CD14-positive monocyte (primary cell): ENCODE measurements around the gene SMAD1. TPM values are rescaled to one million over a fixed set of nuclear protein-coding genes. Genes with fewer than 3 reads are reported as not detected.

Experiments used
- DNase-seq, 3 donors: peaks; one replicate each; pipeline ENCODE4 v3.0.0-alpha.2; 2011 to 2022
- H2AFZ ChIP-seq: 2 replicates; pipeline ENCODE4 v1.6.0; 2012; ENCODE audit warnings: mild to moderate bottlenecking, low read depth, low read length, inconsistent platforms; ENCODE audit not compliant: insufficient read depth, poor library complexity, severe bottlenecking
- H3K27ac ChIP-seq, 2 donors: 1 replicate in 1 of 2; 2 replicates in 1 of 2; pipeline ENCODE4 v1.5.1; 2012 to 2013; ENCODE audit warnings: low read length in 2 of 2, control low read depth in 1 of 2, inconsistent platforms in 1 of 2, low read depth in 1 of 2, mild to moderate bottlenecking in 1 of 2
- H3K27me3 ChIP-seq, 2 donors: one replicate each; pipeline versions ENCODE4 v1.6.0 to v1.6.1; 2011 to 2013; ENCODE audit warnings: low read length in 2 of 2; ENCODE audit not compliant: control insufficient read depth in 2 of 2, insufficient read depth in 2 of 2
- H3K36me3 ChIP-seq, 2 donors: replicated peaks in 1 of 2; 1 replicate in 1 of 2; 2 replicates in 1 of 2; pipeline versions ENCODE4 v1.5.1 to v1.6.1; 2012 to 2013; ENCODE audit warnings: low read length in 2 of 2, control low read depth in 1 of 2, inconsistent platforms in 1 of 2, mild to moderate bottlenecking in 1 of 2; ENCODE audit not compliant: insufficient read depth in 2 of 2, control insufficient read depth in 1 of 2
- H3K4me1 ChIP-seq, 2 donors: 1 replicate in 1 of 2; 2 replicates in 1 of 2; pipeline versions ENCODE4 v1.5.1 to v1.6.1; 2012 to 2013; ENCODE audit warnings: low read length in 2 of 2, control low read depth in 1 of 2, inconsistent platforms in 1 of 2, mild to moderate bottlenecking in 1 of 2, moderate library complexity in 1 of 2; ENCODE audit not compliant: insufficient read depth in 2 of 2, control insufficient read depth in 1 of 2
- H3K4me2 ChIP-seq: replicated peaks from 2 replicates; pipeline ENCODE3; 2012; ENCODE audit warnings: low read length, moderate library complexity, mild to moderate bottlenecking; ENCODE audit not compliant: poor library complexity, severe bottlenecking; ENCODE audit errors: extremely low read depth
- H3K4me3 ChIP-seq, 3 experiments: fragments of 200-600 bp in 1 of 3; sonication (generic) in 1 of 3; replicated peaks in 1 of 3; 1 replicate in 2 of 3; 2 replicates in 1 of 3; pipeline ENCODE4 v1.5.1; 2011 to 2013; ENCODE audit warnings: low read length in 3 of 3, mild to moderate bottlenecking in 3 of 3, control low read depth in 2 of 3, low read depth in 2 of 3, inconsistent platforms in 1 of 3, moderate library complexity in 1 of 3
- H3K79me2 ChIP-seq: 2 replicates; pipeline ENCODE4 v1.6.0; 2012; ENCODE audit warnings: mild to moderate bottlenecking, control low read depth, inconsistent platforms, low read length, moderate library complexity; ENCODE audit not compliant: insufficient read depth
- H3K9ac ChIP-seq: 2 replicates; pipeline ENCODE4 v1.6.0; 2017; ENCODE audit warnings: low read length, mild to moderate bottlenecking; ENCODE audit not compliant: insufficient read depth, poor library complexity, severe bottlenecking
- H3K9me3 ChIP-seq, 2 donors: replicated peaks in 1 of 2; 1 replicate in 1 of 2; 2 replicates in 1 of 2; pipeline versions ENCODE4 v1.5.1 to v1.6.1; 2012 to 2013; ENCODE audit warnings: low read length in 2 of 2, control low read depth in 1 of 2; ENCODE audit not compliant: control insufficient read depth in 1 of 2, insufficient read depth in 1 of 2
- H4K20me1 ChIP-seq: 2 replicates; pipeline ENCODE4 v1.6.0; 2012; ENCODE audit warnings: mild to moderate bottlenecking, low read length, control low read depth, moderate library complexity; ENCODE audit not compliant: insufficient read depth
- H3K27ac Mint-ChIP-seq, 7 donors: one replicate each; pipeline ENCODE4 v1.8.0; 2020; ENCODE audit warnings: mild to moderate bottlenecking in 7 of 7, mixed read lengths in 7 of 7, moderate library complexity in 6 of 7, inconsistent platforms in 2 of 7
- H3K27me3 Mint-ChIP-seq, 3 donors: one replicate each; pipeline ENCODE4 v1.8.0; 2021 to 2022; ENCODE audit warnings: low read depth in 3 of 3, mild to moderate bottlenecking in 3 of 3, mixed read lengths in 3 of 3, moderate library complexity in 3 of 3, inconsistent platforms in 1 of 3
- H3K36me3 Mint-ChIP-seq, 2 donors: one replicate each; pipeline ENCODE4 v1.8.0; 2020; ENCODE audit warnings: mixed read lengths in 2 of 2, inconsistent platforms in 1 of 2, mild to moderate bottlenecking in 1 of 2
- H3K4me1 Mint-ChIP-seq: one replicate; pipeline ENCODE4 v1.8.0; 2020; ENCODE audit warnings: mild to moderate bottlenecking, mixed read lengths
- H3K4me3 Mint-ChIP-seq, 2 donors: one replicate each; pipeline ENCODE4 v1.8.0; 2020; ENCODE audit warnings: mild to moderate bottlenecking in 2 of 2, mixed read lengths in 2 of 2, moderate library complexity in 1 of 2
- H3K9me3 Mint-ChIP-seq, 7 donors: one replicate each; pipeline ENCODE4 v1.8.0; 2020 to 2022; ENCODE audit warnings: mixed read lengths in 7 of 7, mild to moderate bottlenecking in 6 of 7, moderate library complexity in 6 of 7, inconsistent platforms in 2 of 7
- WGBS: methylation state at CpG from one replicate; pipeline ENCODE4 v1.1.5; 2013; ENCODE audit warnings: missing lambda C conversion rate; ENCODE audit not compliant: insufficient coverage; 5-methylcytosine and 5-hydroxymethylcytosine counted together
- intact Hi-C, 2 donors: fragments of 100-400 bp; cut with micrococcal nuclease; formaldehyde crosslinking; loops; one replicate each; pipeline versions ENCODE4 v1.15.0 to v1.15.1; 2023
- polyA plus RNA-seq, 3 donors: library from polyadenylated mRNA; depleted of rRNA in 1 of 3; unstranded in 2 of 3; stranded (reverse) in 1 of 3; fragments of 300-500 nt in 2 of 3; fragments of >200 nt in 1 of 3; fragmentation: Illumina TruSeq in 2 of 3; gene quantifications; 1 replicate in 2 of 3; 2 replicates in 1 of 3; pipeline ENCODE4 v1.2.3, GENCODE V29; 2012 to 2021
- TF ChIP-seq, protein P1 (sequence below): fragments of 200-600 bp; IDR thresholded peaks from one replicate; pipeline ENCODE4 v1.8.0; 2022; ENCODE audit warnings: antibody characterized with exemption, mild to moderate bottlenecking

Gene SMAD1
- polyA plus RNA-seq, 3 donors, result 8.2 to 14.4 (median 8.7) TPM

GRCh38 chr4:145553375-145553774, 71.7 kb downstream of the SMAD1 start:
- H3K4me3 ChIP-seq, result no peak overlapping the region
- DNase-seq, result no peak
- H3K4me1 Mint-ChIP-seq, result peaks cover 4% of the 10 kb centered on the region
- TF ChIP-seq, protein P1, sequence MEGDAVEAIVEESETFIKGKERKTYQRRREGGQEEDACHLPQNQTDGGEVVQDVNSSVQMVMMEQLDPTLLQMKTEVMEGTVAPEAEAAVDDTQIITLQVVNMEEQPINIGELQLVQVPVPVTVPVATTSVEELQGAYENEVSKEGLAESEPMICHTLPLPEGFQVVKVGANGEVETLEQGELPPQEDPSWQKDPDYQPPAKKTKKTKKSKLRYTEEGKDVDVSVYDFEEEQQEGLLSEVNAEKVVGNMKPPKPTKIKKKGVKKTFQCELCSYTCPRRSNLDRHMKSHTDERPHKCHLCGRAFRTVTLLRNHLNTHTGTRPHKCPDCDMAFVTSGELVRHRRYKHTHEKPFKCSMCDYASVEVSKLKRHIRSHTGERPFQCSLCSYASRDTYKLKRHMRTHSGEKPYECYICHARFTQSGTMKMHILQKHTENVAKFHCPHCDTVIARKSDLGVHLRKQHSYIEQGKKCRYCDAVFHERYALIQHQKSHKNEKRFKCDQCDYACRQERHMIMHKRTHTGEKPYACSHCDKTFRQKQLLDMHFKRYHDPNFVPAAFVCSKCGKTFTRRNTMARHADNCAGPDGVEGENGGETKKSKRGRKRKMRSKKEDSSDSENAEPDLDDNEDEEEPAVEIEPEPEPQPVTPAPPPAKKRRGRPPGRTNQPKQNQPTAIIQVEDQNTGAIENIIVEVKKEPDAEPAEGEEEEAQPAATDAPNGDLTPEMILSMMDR, result no peak
- H3K4me1 ChIP-seq, result no peaks in the 10 kb centered on the region
- peaks cover 0 to 2% (median 0%) of the 10 kb centered on the region in 3 donors for H3K27me3 Mint-ChIP-seq
- H3K4me3 Mint-ChIP-seq, result no peak overlapping the region
- H3K9me3 Mint-ChIP-seq, result no peaks in the 10 kb centered on the region
- WGBS, result 92% methylated on average over 2 of the region's 4 CpGs
- no peaks in the 10 kb centered on the region for H3K9me3 ChIP-seq
- intact Hi-C loops, result loop anchor here in 1 of 2 donors (10.0 kb wide), 1 partner anchor 319 kb away; no protein-coding TSS in a partner anchor
- H3K9ac ChIP-seq, result no peak overlapping the region
- no peaks in the 10 kb centered on the region for H3K79me2 ChIP-seq
- no peaks in the 10 kb centered on the region for H4K20me1 ChIP-seq
- H3K4me2 ChIP-seq, result no peak overlapping the region
- no peak overlapping the region for H2AFZ ChIP-seq
- no peak overlapping the region for H3K27ac Mint-ChIP-seq
- no peak overlapping the region for H3K27ac ChIP-seq
- peaks cover 0 to 31% of the 10 kb centered on the region in 2 donors for H3K36me3 ChIP-seq
- peaks cover 18 to 25% of the 10 kb centered on the region in 2 donors for H3K36me3 Mint-ChIP-seq
- H3K27me3 ChIP-seq, result no peaks in the 10 kb centered on the region

DNA sequence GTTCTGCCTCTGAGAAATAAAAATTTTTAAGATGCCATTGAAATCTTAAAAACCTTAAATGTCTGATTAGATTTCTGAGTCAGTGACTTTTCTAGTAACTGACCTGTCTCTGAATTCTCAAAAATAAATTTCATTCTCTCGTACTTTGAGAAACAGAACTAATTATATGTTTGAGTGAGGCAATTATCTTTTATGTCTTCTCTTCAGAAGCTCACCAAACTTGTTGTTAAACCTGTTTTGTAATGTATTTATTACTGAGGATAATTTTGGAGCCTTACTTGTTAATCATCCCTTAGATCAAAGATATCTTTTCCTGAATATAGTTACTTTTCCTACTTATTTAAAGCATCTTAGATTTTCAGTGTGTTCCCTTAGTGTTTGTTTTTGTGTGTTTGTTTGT, 73.0 kb downstream of the SMAD1 start:
- peaks cover 0 to 2% (median 0%) of the 10 kb centered on the region in 3 donors for H3K27me3 Mint-ChIP-seq
- TF ChIP-seq, protein P1, result no peak
- Histone ChIP-seq H2AFZ (no peak overlapping the region), H3K9me3 (no peaks in the 10 kb centered on the region), H3K4me2 (no peak overlapping the region), H4K20me1 (no peaks in the 10 kb centered on the region), H3K4me3 (no peak overlapping the region), H3K4me1 (no peaks in the 10 kb centered on the region), H3K27me3 (no peaks in the 10 kb centered on the region), H3K27ac (no peak overlapping the region), H3K79me2 (no peaks in the 10 kb centered on the region), H3K9ac (no peak overlapping the region), H3K36me3 (peaks cover 4 to 26% of the 10 kb centered on the region in 2 donors)
- peaks cover 4% of the 10 kb centered on the region for H3K4me1 Mint-ChIP-seq
- no CpG with 5 or more reads among the region's 1 CpG for WGBS
- H3K36me3 Mint-ChIP-seq, result peaks cover 22 to 28% of the 10 kb centered on the region in 2 donors
- DNase-seq, result no peak
- H3K27ac Mint-ChIP-seq, result no peak overlapping the region
- no peaks in the 10 kb centered on the region for H3K9me3 Mint-ChIP-seq
- intact Hi-C loops, result loop anchor here in 1 of 2 donors (10.0 kb wide), 1 partner anchor 320 kb away; no protein-coding TSS in a partner anchor
- H3K4me3 Mint-ChIP-seq, result no peak overlapping the region
